Gastroesophageal sphincter (tissue), 3 donors: ENCODE measurements around the gene PTPN14.

Experiments
- CTCF ChIP-seq, 4 experiments: fragments of 200-600 bp in 2 of 4; fragments of 450-650 bp in 2 of 4; sonication (generic) in 1 of 4; IDR thresholded peaks; one replicate each; pipeline ENCODE4 v1.5.1; 2017 to 2019; ENCODE audit warnings: antibody characterized with exemption in 4 of 4, mild to moderate bottlenecking in 2 of 4, moderate library complexity in 2 of 4
- POLR2AphosphoS5 ChIP-seq: sonication (generic); formaldehyde crosslinking; IDR thresholded peaks from one replicate; pipeline ENCODE4 v1.6.1; 2017; ENCODE audit warnings: antibody characterized with exemption

- peak; percentile 81 to 95 (median 94) for TF ChIP-seq CTCF (IDR thresholded peaks at IDR 0.05)
- no peak for TF ChIP-seq POLR2AphosphoS5
These were observed 222.5 kb downstream of the PTPN14 start for GRCh38 chr1:214328770-214329469.
